OCI-LY1 (cell line): ENCODE data around the gene ATP13A4.

ENCODE experiments used
- EZH2 ChIP-seq: fragments of 200-600 bp; sonication (generic), shearing (Covaris generic); IDR thresholded peaks from 2 replicates; pipeline ENCODE4 v1.8.0; 2017; ENCODE audit warnings: borderline replicate concordance, mixed run types, mild to moderate bottlenecking, antibody characterized with exemption, low read length, moderate library complexity, mixed read lengths
- TF ChIP-seq, protein P1 (sequence below): fragments of 200-600 bp; sonication (generic), shearing (Covaris generic); IDR thresholded peaks from 2 replicates; pipeline ENCODE4 v1.5.1; 2017; ENCODE audit warnings: mild to moderate bottlenecking, antibody characterized with exemption, low read length, moderate library complexity, mixed read lengths

DNA sequence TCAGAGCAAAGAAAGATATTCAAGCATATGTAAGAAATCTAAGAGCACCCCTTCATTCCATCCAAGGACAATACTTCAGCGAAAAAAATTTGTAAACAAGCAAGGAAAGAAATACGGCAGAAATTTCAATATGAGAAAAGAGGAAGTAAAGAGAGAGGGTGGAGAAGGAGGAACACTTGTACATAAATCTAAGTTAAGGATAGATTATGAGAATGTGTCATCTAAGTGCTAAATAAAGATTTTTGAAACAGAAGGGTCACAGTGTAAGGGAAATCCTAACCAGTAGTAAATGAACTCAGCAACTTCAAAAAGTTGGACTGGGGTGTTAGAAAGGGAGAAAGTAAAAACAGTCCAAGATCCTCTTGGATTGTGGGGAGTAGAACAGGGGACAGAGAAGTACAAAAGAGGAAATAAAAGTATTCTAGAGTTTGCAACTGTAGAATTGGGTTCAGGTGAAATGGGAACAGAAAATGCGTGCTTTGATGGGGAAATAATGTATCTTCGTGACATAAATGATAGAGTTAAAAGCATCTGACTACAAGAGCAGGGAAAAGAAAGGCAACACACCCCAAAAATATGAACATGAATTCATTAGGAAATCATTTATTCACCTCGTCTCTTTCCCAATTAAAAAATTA is 107.6 kb downstream of the ATP13A4 start:
- TF ChIP-seq, protein P1, sequence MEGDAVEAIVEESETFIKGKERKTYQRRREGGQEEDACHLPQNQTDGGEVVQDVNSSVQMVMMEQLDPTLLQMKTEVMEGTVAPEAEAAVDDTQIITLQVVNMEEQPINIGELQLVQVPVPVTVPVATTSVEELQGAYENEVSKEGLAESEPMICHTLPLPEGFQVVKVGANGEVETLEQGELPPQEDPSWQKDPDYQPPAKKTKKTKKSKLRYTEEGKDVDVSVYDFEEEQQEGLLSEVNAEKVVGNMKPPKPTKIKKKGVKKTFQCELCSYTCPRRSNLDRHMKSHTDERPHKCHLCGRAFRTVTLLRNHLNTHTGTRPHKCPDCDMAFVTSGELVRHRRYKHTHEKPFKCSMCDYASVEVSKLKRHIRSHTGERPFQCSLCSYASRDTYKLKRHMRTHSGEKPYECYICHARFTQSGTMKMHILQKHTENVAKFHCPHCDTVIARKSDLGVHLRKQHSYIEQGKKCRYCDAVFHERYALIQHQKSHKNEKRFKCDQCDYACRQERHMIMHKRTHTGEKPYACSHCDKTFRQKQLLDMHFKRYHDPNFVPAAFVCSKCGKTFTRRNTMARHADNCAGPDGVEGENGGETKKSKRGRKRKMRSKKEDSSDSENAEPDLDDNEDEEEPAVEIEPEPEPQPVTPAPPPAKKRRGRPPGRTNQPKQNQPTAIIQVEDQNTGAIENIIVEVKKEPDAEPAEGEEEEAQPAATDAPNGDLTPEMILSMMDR, result no peak
- no peak for TF ChIP-seq EZH2
